ENCODE results near the gene MOB3B.
A peak's percentile ranks its signal among the peaks of the same experiment; 100 is the strongest.
"Not testable (repeated sequence)": the region's sequence is repeated elsewhere in the genome, so short reads cannot be mapped to it uniquely, and the experiment has no call there.

MOB3B gene

GRCh38 chr9:27473111-27473529, 56.5 kb downstream of the MOB3B start:
- no peak for DNase-seq

GRCh38 chr9:27472195-27472594, 57.4 kb downstream of the MOB3B start:
- DNase-seq, result no peak

- DNase-seq, result no peak
These were observed 57.8 kb downstream of the MOB3B start for GRCh38 chr9:27471789-27472188.

GRCh38 chr9:27471366-27471765, 58.2 kb downstream of the MOB3B start:
- no peak for DNase-seq

GRCh38 chr9:27470291-27470856, 59.2 kb downstream of the MOB3B start:
- no peak for DNase-seq

GRCh38 chr9:27469550-27469949, 60.1 kb downstream of the MOB3B start:
- DNase-seq, result no peak

GRCh38 chr9:27468462-27469110, 61.0 kb downstream of the MOB3B start:
- DNase-seq, result no peak

- no peak for DNase-seq
These were observed 61.6 kb downstream of the MOB3B start for GRCh38 chr9:27468000-27468399.

GRCh38 chr9:27467486-27467885, 62.1 kb downstream of the MOB3B start:
- DNase-seq, result peak in 2 of 3 experiments; percentile 24 to 68

- not testable (repeated sequence) for DNase-seq
These were observed 63.1 kb downstream of the MOB3B start for GRCh38 chr9:27466516-27466915.

- not testable (repeated sequence) for DNase-seq
These were observed 64.7 kb downstream of the MOB3B start for GRCh38 chr9:27464950-27465349.

GRCh38 chr9:27462846-27463245, 66.8 kb downstream of the MOB3B start:
- DNase-seq, result no peak

GRCh38 chr9:27462434-27462833, 67.2 kb downstream of the MOB3B start:
- no peak for DNase-seq

- DNase-seq, result no peak
These were observed 69.2 kb downstream of the MOB3B start for GRCh38 chr9:27460226-27461023.

GRCh38 chr9:27457445-27457844, 72.2 kb downstream of the MOB3B start:
- no peak for DNase-seq

GRCh38 chr9:27453860-27454553, 75.6 kb downstream of the MOB3B start:
- DNase-seq, result no peak

- no peak for DNase-seq
These were observed 78.3 kb downstream of the MOB3B start for GRCh38 chr9:27451207-27451797.

- no peak for DNase-seq
These were observed 78.9 kb downstream of the MOB3B start for GRCh38 chr9:27450752-27451151.

GRCh38 chr9:27448356-27448755, 81.3 kb downstream of the MOB3B start:
- not testable (repeated sequence) for DNase-seq

GRCh38 chr9:27447031-27447683, 82.5 kb downstream of the MOB3B start:
- DNase-seq, result peak; percentile 14 to 62 (median 62)

- no peak for DNase-seq
These were observed 83.9 kb downstream of the MOB3B start for GRCh38 chr9:27445688-27446087.

- no peak for DNase-seq
These were observed 84.5 kb downstream of the MOB3B start for GRCh38 chr9:27445057-27445595.

Measured in NCI-H1417 (cell line).